NCI-H1092 treated with DMSO at 0.1 percent for 48 hours (cell line): ENCODE results near the gene FAM72B.
"Not testable (repeated sequence)": the region's sequence is repeated elsewhere in the genome, so short reads cannot be mapped to it uniquely, and the experiment has no call there.

Experiments used
- DNase-seq: peaks from one replicate; lab custom pipeline; 2025; lab: John Stamatoyannopoulos, UW

Gene FAM72B

GRCh38 chr1:121200232-121200631 lies 16.1 kb upstream of the FAM72B start:
- DNase-seq: not testable (repeated sequence)

DNA sequence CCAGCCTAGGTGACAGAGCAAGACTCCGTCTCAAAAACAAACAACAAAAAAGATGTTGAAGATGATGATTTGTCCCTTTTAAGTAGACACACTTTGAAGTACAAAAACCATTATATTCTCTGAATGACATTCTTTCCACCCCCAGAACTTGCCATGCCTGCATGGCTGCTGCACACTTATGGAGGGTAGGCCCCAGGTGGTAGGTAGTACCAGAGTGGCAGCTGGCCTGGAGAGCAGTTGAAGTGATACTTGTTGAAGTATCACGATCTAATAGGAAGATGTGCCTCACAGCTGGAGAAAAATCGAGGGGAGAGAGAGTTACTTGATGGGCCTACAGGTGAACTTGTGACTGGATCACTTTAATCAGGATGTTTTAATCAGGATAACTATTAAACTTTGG lies 15.6 kb upstream of the FAM72B start:
- not testable (repeated sequence) for DNase-seq

DNA sequence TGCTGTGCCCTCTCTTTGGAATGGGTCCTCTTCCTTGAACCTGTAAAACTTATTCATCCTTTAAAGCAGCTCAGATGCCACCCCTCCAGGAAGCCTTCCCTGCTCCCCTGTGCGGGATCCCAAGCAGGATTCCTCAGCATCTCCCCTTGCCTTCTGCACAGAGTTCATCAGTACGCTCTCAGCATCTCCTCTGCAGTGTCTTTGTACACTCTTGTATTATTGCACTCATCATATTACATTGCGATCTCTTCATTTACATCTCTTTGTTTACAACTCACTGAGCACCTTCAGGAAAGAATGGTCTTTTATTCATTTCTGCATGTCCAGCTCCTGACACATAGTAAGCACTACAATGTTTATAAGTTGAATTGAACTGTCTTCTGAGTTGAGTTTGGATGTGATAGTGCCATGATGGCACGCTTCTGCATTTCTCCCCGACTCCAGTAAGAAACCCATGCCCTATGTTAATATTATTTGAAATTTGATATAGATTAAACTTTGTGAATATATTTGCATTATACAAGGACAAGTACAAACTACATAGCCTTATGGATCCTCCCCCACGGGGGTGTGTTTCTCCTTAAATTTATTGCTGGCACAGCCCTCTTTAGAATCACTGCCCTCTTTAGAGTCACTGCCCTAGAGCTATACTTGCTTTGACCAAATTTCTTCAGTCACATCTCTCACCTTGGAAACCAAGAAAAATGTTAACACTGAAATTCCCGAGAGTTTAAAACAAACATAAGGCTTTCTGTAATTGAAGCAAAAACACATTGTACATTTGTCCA lies 13.1 kb upstream of the FAM72B start:
- DNase-seq: not testable (repeated sequence)

- DNase-seq: not testable (repeated sequence)
Measured at GRCh38 chr1:121192512-121192911, 8.4 kb upstream of the FAM72B start.

GRCh38 chr1:121187914-121188313 lies 3.8 kb upstream of the FAM72B start:
- DNase-seq: not testable (repeated sequence)

GRCh38 chr1:121186191-121186590 lies 2.1 kb upstream of the FAM72B start:
- DNase-seq: not testable (repeated sequence)

GRCh38 chr1:121185140-121185708 lies 1.1 kb upstream of the FAM72B start:
- DNase-seq: not testable (repeated sequence)

GRCh38 chr1:121183867-121184266 lies 273 bp downstream of the FAM72B start:
- not testable (repeated sequence) for DNase-seq

DNA sequence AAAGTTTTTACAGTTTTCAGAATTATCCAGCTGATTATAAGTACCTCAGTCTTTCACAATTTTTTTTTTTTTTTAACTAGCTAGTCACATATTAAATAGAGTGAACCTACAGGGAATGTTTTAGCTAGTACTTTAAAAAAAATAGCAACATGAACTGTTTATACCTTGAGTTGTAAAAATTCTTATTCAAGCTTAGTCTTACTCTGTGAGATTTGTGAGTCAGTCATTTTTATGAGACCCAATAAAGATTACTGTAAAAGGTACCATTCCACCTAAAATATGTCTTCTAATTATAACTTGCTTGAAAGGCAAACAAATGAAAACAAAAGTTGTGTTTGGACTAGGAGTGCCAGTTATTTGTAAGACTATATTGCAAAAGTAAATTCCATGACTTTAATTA lies 5.9 kb downstream of the FAM72B start:
- not testable (repeated sequence) for DNase-seq

- DNase-seq: not testable (repeated sequence)
Measured at GRCh38 chr1:121176649-121177048, 7.5 kb downstream of the FAM72B start.

- DNase-seq: not testable (repeated sequence)
Measured at GRCh38 chr1:121168152-121168668, 15.9 kb downstream of the FAM72B start.

GRCh38 chr1:121167225-121167738 lies 16.9 kb downstream of the FAM72B start:
- DNase-seq: not testable (repeated sequence)

DNA sequence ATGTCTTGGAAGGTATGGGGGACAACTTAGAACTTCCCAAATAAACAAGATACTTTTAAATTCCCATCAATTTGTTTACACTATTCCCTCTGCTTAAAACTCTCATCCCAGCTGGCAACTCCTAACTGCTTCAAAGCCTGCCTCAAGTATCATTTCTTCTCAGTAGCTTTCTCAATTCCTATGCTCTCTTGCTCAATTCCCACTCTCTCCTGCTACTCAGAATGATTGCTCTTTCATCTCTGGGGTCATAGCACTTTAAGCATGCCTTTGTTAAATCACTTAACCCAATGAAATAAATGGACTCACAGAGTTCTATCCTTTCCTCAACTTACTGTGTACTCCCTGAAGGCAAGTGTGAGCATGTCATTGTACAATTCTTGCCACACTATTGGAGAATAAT lies 18.8 kb downstream of the FAM72B start:
- not testable (repeated sequence) for DNase-seq

- not testable (repeated sequence) for DNase-seq
Measured at GRCh38 chr1:121163850-121164757, 20.0 kb downstream of the FAM72B start.

- DNase-seq: not testable (repeated sequence)
Measured at GRCh38 chr1:121161199-121161901, 22.8 kb downstream of the FAM72B start.

- DNase-seq: not testable (repeated sequence)
Measured at GRCh38 chr1:121160118-121160517, 24.0 kb downstream of the FAM72B start.

- not testable (repeated sequence) for DNase-seq
Measured at GRCh38 chr1:121157609-121158008, 26.5 kb downstream of the FAM72B start.

DNA sequence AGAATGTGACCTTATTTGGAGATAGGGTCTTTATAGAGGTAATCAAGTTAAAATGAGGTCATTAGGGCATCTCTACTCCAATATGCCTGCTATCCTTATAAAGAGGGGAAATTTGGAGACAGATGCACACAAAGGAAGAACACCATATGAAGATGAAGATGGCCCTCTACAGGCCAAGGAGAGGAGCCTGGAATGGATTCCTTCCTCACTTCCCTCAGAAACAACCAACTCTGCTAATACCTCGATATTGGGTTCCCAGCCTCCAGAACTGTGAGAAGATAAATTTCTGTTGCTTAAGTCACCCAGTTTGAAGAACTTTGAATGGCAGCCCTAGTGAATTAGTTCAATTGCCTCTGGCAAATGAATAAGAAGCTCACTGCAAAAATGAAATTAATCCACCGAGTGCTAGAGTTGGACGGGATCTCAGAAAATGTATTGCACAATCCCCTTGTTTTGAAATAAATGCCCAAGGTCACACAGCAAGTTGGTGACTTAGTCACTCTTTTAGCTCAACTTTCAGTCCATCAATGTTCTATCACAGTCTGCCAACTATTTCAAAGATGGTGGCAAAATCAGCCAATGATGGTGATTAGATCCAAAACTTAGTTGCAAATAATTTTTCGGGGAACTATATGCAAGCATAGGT lies 27.1 kb downstream of the FAM72B start:
- DNase-seq: not testable (repeated sequence)

GRCh38 chr1:121155671-121156358 lies 28.3 kb downstream of the FAM72B start:
- not testable (repeated sequence) for DNase-seq

GRCh38 chr1:121154811-121155210 lies 29.3 kb downstream of the FAM72B start:
- DNase-seq: not testable (repeated sequence)
